Measurements from ENCODE around the gene ACTRT2. TPM values are rescaled to one million over a fixed set of nuclear protein-coding genes. Genes with fewer than 3 reads are reported as not detected.

The ACTRT2 gene
- total RNA-seq, 4 donors from 2014 or later: not detected

DNA sequence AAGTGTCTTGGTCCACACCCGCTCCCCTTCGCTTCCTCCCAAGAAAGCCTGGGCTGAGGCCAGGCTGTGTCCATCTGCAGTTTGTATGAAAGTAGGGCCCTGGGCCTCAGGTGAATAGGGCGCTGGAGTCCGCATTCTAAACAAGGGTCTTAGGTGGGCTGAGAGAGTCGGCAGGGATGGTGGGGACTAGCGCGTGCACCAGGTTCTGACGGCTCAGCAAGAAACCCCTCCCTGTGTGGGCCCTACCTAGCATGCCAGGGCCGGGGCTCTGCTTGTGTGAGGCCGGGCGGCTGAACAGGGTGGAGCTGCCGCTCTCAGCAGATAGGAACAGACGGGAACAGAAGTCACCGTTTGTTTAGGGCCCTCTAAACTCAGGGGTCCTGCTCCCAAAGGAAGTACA, 1.7 kb downstream of the ACTRT2 start:
- no peaks in the 10 kb centered on the region for H3K9me3 ChIP-seq
- intact Hi-C loops (cut with DNase I): no loop called here
- no peak for DNase-seq (ENCODE audit: extremely low spot score)
- H3K4me1 ChIP-seq: no peaks in the 10 kb centered on the region
- H3K27ac ChIP-seq (replicated peaks in 1 of 4): no peak overlapping the region
- WGBS: 65% methylated on average over 9 of the region's 14 CpGs
- H3K4me3 ChIP-seq: no peak overlapping the region
- TF ChIP-seq CTCF (IDR thresholded peaks at IDR 0.05): no peak
- TF ChIP-seq EP300 (IDR thresholded peaks at IDR 0.05): no peak
- no peak for TF ChIP-seq POLR2A (IDR thresholded peaks at IDR 0.05; ENCODE audit: low read depth)
- TF ChIP-seq POLR2AphosphoS5 (IDR thresholded peaks at IDR 0.05): no peak
- peaks cover 0 to 39% (median under 1%) of the 10 kb centered on the region in 4 donors for H3K27me3 ChIP-seq
- H3K36me3 ChIP-seq: no peaks in the 10 kb centered on the region

- no peaks in the 10 kb centered on the region for H3K36me3 ChIP-seq
- no peaks in the 10 kb centered on the region for H3K4me1 ChIP-seq
- no peak overlapping the region for H3K4me3 ChIP-seq
- no peak for DNase-seq (ENCODE audit: extremely low spot score)
- H3K9me3 ChIP-seq: no peaks in the 10 kb centered on the region
- TF ChIP-seq POLR2AphosphoS5 (IDR thresholded peaks at IDR 0.05) (no peak), CTCF (IDR thresholded peaks at IDR 0.05) (no peak), POLR2A (IDR thresholded peaks at IDR 0.05; ENCODE audit: low read depth) (no peak), EP300 (IDR thresholded peaks at IDR 0.05) (no peak)
- WGBS: 89% methylated on average over 9 of the region's 9 CpGs
- peaks cover 0 to 39% (median 4%) of the 10 kb centered on the region in 4 donors for H3K27me3 ChIP-seq
- intact Hi-C loops (cut with DNase I): no loop called here
- no peak overlapping the region for H3K27ac ChIP-seq (replicated peaks in 1 of 4)
Measured at GRCh38 chr1:3024019-3024418, 2.8 kb downstream of the ACTRT2 start.

- no peak for DNase-seq (ENCODE audit: extremely low spot score)
- Histone ChIP-seq H3K36me3 (no peaks in the 10 kb centered on the region), H3K4me3 (no peak overlapping the region), H3K27me3 (peaks cover 0 to 39% (median 6%) of the 10 kb centered on the region in 4 donors), H3K4me1 (no peaks in the 10 kb centered on the region), H3K9me3 (no peaks in the 10 kb centered on the region), H3K27ac (replicated peaks in 1 of 4) (no peak overlapping the region)
- WGBS: 92% methylated on average over 11 of the region's 11 CpGs
- TF ChIP-seq POLR2AphosphoS5 (IDR thresholded peaks at IDR 0.05) (no peak), EP300 (IDR thresholded peaks at IDR 0.05) (no peak), POLR2A (IDR thresholded peaks at IDR 0.05; ENCODE audit: low read depth) (no peak), CTCF (IDR thresholded peaks at IDR 0.05) (no peak)
- intact Hi-C loops (cut with DNase I): no loop called here
Measured at GRCh38 chr1:3024588-3024987, 3.3 kb downstream of the ACTRT2 start.

- WGBS: 89% methylated on average over 1 of the region's 1 CpG
Measured at GRCh38 chr1:3026124-3026523, 4.9 kb downstream of the ACTRT2 start.

DNA sequence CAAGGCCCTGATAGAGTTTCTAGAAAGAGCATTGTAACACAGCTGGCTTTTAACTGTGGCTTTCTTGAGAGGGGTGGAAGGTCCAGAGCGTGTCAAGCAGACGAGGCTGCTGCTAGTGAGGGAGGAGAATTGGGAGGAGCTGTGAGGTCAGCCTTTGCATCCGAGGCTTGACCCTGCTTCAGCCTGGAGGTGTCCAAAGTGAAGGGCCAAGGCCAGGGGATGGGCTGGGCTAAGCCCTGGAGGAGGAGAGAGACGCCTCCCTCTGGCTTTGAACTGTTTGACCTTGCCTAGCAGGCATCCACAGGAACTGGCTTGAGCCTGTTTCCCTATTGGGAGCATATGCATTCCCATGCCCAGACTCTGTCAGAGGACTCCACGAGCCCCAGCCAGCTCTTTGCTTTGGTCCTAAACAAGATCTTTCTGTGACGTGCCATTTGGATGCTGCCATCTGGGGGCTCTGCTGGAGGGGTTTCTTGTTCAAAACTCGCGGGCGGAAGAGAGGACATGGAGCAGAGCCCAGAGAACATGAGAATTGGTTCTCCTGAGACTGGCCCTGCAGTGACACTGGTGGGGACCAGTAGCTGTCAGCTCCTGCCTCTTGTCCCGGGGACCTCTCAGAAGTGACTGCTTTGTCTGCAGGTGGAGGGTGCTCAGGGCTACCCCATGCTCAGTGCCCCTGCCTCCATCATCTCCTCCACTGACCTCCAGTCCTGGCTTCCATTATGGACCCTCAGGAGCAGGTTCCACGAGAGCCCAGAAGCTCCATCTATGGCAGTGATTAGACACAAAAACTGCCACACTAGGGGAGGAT, 5.5 kb downstream of the ACTRT2 start:
- Histone ChIP-seq H3K27ac (replicated peaks in 1 of 4) (no peak overlapping the region), H3K27me3 (peaks cover 0 to 51% (median 6%) of the 10 kb centered on the region in 4 donors), H3K36me3 (no peaks in the 10 kb centered on the region), H3K9me3 (no peaks in the 10 kb centered on the region), H3K4me1 (no peaks in the 10 kb centered on the region), H3K4me3 (no peak overlapping the region)
- no peak for DNase-seq (ENCODE audit: extremely low spot score)
- no peak for TF ChIP-seq POLR2AphosphoS5 (IDR thresholded peaks at IDR 0.05)
- TF ChIP-seq POLR2A (IDR thresholded peaks at IDR 0.05; ENCODE audit: low read depth): no peak
- TF ChIP-seq EP300 (IDR thresholded peaks at IDR 0.05): no peak
- no peak for TF ChIP-seq CTCF (IDR thresholded peaks at IDR 0.05)
- WGBS: 83% methylated on average over 10 of the region's 11 CpGs
- intact Hi-C loops (cut with DNase I): no loop called here

More at GRCh38 chr1:3026124-3026523, 4.9 kb downstream of the ACTRT2 start:
- no peak overlapping the region for H3K4me3 ChIP-seq
- no peak for DNase-seq (ENCODE audit: extremely low spot score)
- intact Hi-C loops (cut with DNase I): no loop called here
- H3K9me3 ChIP-seq: no peaks in the 10 kb centered on the region
- H3K4me1 ChIP-seq: no peaks in the 10 kb centered on the region
- no peak for TF ChIP-seq EP300 (IDR thresholded peaks at IDR 0.05)
- TF ChIP-seq POLR2A (IDR thresholded peaks at IDR 0.05; ENCODE audit: low read depth): no peak
- H3K27ac ChIP-seq (replicated peaks in 1 of 4): no peak overlapping the region
- H3K27me3 ChIP-seq: peaks cover 0 to 44% (median 6%) of the 10 kb centered on the region in 4 donors
- no peaks in the 10 kb centered on the region for H3K36me3 ChIP-seq

Data from esophagus muscularis mucosa (tissue), 4 donors.